Neutrophil (primary cell): ENCODE data around the gene VENTX.
A peak's percentile ranks its signal among the peaks of the same experiment; 100 is the strongest.

Experiments
- H3K27ac ChIP-seq: fragments of 200-600 bp; sonication (generic); 2 replicates; pipeline ENCODE4 v1.5.1; 2016; ENCODE audit warnings: mild to moderate bottlenecking, moderate library complexity
- H3K27me3 ChIP-seq: fragments of 200-600 bp; sonication (generic); 2 replicates; pipeline ENCODE4 v1.6.0; 2016; ENCODE audit warnings: mild to moderate bottlenecking
- H3K36me3 ChIP-seq: fragments of 200-600 bp; sonication (generic); 2 replicates; pipeline ENCODE4 v1.5.1; 2017
- H3K4me1 ChIP-seq, 2 experiments: fragments of 200-600 bp in 1 of 2; sonication (generic) in 1 of 2; 1 replicate in 1 of 2; 2 replicates in 1 of 2; pipeline versions ENCODE4 v1.5.1 to v1.6.1; 2013 to 2016; ENCODE audit warnings: low read depth in 1 of 2, low read length in 1 of 2, mild to moderate bottlenecking in 1 of 2, moderate library complexity in 1 of 2; ENCODE audit not compliant: control insufficient read depth in 1 of 2, insufficient read depth in 1 of 2
- H3K4me3 ChIP-seq, 2 experiments: fragments of 200-600 bp in 1 of 2; sonication (generic) in 1 of 2; 1 replicate in 1 of 2; 2 replicates in 1 of 2; pipeline ENCODE4 v1.5.1; 2013 to 2016; ENCODE audit warnings: low read depth in 1 of 2, low read length in 1 of 2, mild to moderate bottlenecking in 1 of 2, moderate library complexity in 1 of 2
- H3K9me3 ChIP-seq: fragments of 200-600 bp; sonication (generic); 2 replicates; pipeline ENCODE4 v1.5.1; 2016
- TF ChIP-seq, protein P1 (sequence below): fragments of 200-600 bp; sonication (generic); IDR thresholded peaks from 2 replicates; pipeline ENCODE4 v1.5.1; 2016; ENCODE audit warnings: antibody characterized with exemption

VENTX gene, protein sequence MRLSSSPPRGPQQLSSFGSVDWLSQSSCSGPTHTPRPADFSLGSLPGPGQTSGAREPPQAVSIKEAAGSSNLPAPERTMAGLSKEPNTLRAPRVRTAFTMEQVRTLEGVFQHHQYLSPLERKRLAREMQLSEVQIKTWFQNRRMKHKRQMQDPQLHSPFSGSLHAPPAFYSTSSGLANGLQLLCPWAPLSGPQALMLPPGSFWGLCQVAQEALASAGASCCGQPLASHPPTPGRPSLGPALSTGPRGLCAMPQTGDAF

GRCh38 chr10:133237588-133238465 lies at the start of gene VENTX:
VENTX (plus strand) TSS chr10:133237855; CDS start chr10:133237915, 60 bp downstream.
- Histone ChIP-seq H3K27me3 (peaks cover 100% of the 10 kb centered on the region), H3K36me3 (no peaks in the 10 kb centered on the region), H3K9me3 (no peaks in the 10 kb centered on the region), H3K4me3 (peak within 1 kb of the TSS; percentile 56 to 66), H3K4me1 (peaks cover 28 to 47% of the 10 kb centered on the region in 2 experiments), H3K27ac (no peak within 1 kb of the TSS)
- TF ChIP-seq, protein P1, sequence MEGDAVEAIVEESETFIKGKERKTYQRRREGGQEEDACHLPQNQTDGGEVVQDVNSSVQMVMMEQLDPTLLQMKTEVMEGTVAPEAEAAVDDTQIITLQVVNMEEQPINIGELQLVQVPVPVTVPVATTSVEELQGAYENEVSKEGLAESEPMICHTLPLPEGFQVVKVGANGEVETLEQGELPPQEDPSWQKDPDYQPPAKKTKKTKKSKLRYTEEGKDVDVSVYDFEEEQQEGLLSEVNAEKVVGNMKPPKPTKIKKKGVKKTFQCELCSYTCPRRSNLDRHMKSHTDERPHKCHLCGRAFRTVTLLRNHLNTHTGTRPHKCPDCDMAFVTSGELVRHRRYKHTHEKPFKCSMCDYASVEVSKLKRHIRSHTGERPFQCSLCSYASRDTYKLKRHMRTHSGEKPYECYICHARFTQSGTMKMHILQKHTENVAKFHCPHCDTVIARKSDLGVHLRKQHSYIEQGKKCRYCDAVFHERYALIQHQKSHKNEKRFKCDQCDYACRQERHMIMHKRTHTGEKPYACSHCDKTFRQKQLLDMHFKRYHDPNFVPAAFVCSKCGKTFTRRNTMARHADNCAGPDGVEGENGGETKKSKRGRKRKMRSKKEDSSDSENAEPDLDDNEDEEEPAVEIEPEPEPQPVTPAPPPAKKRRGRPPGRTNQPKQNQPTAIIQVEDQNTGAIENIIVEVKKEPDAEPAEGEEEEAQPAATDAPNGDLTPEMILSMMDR, result no peak

DNA sequence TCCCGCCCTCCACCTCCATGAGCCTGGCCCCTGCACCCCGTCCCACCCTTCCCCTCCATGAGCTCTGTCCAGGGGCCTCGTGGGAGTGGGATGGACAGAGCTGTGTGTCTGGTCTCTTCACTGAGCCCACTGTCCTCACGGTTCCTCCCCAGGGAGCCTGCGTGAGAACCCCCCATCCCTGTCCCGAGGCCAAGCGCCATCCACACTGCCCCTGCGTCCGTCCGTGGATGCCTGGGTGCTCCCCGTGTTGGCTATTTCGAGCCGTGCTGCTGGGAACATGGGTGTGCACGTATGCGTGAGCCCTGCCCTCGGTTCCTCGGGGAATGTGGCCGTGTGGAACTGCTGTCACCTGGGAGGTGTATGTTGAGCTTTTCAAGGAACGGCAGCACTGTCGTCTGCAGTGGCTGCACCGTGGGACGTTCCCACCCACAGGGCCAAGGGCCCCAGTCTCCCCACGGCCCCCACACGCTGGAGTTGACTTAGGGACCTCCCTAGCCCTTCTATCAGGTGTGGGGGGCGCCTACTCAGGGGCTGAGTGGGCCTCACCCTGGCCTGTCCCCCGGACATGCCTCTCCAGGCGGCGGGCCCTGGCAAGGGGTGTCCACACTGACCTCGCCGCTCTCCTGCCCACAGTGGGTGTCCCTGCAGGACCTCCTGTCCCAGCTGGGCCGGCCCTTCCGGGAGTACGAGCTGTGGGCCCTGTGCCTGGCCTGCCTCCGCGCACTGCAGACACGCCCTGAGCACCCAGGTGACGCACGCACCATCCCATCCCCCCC lies 49.6 kb upstream of the VENTX start:
- H3K27me3 ChIP-seq, result no peaks in the 10 kb centered on the region
- no peaks in the 10 kb centered on the region for H3K4me1 ChIP-seq
- TF ChIP-seq, protein P1, result no peak
- no peaks in the 10 kb centered on the region for H3K9me3 ChIP-seq
- H3K27ac ChIP-seq, result no peak overlapping the region
- H3K4me3 ChIP-seq, result no peak overlapping the region
- no peaks in the 10 kb centered on the region for H3K36me3 ChIP-seq

- Histone ChIP-seq H3K4me1 (no peaks in the 10 kb centered on the region), H3K9me3 (no peaks in the 10 kb centered on the region), H3K36me3 (no peaks in the 10 kb centered on the region), H3K4me3 (no peak overlapping the region), H3K27ac (no peak overlapping the region), H3K27me3 (peaks cover 5% of the 10 kb centered on the region)
- TF ChIP-seq, protein P1, result no peak
Measured at GRCh38 chr10:133189256-133189655, 48.4 kb upstream of the VENTX start.

DNA sequence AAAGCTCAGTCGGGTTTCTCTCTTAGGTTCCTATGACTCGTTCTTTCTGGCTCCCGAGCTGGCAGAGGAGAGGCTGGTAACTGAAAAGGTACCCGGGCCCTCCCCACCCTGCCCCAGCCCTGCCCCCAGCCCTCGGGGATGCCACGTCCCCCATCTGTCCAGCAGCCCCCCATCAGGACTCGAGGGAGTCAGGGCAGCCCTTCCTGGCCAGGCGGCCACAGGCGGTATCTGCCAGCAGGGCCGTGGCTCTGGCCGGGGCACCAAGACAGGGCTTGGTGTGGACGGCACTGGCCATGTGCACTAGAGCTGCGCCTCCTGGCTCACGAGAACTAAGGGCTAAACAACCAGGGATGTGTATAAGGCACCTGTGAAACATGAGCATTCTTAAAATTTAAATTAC lies 47.9 kb upstream of the VENTX start:
- Histone ChIP-seq H3K4me3 (no peak overlapping the region), H3K27me3 (peaks cover 9% of the 10 kb centered on the region), H3K4me1 (no peaks in the 10 kb centered on the region), H3K36me3 (no peaks in the 10 kb centered on the region), H3K9me3 (no peaks in the 10 kb centered on the region), H3K27ac (no peak overlapping the region)
- TF ChIP-seq, protein P1, result no peak

GRCh38 chr10:133190225-133190624 lies 47.4 kb upstream of the VENTX start:
- TF ChIP-seq, protein P1, result no peak
- Histone ChIP-seq H3K9me3 (no peaks in the 10 kb centered on the region), H3K27me3 (peaks cover 9% of the 10 kb centered on the region)

More at GRCh38 chr10:133190225-133190624, 47.4 kb upstream of the VENTX start:
- Histone ChIP-seq H3K4me1 (no peaks in the 10 kb centered on the region), H3K27ac (no peak overlapping the region), H3K36me3 (no peaks in the 10 kb centered on the region), H3K4me3 (no peak overlapping the region)
